NT2/D1 (cell line): ENCODE results near the gene INTS2.

Experiments used
- DNase-seq: peaks from one replicate; pipeline ENCODE4 v3.0.0-alpha.2; 2011; ENCODE audit warnings: low read depth, low spot score
- H3K27me3 ChIP-seq: 2 replicates; pipeline ENCODE4 v1.6.0; 2011; ENCODE audit warnings: mild to moderate bottlenecking; ENCODE audit not compliant: insufficient read length, insufficient read depth
- H3K36me3 ChIP-seq: 2 replicates; pipeline ENCODE4 v1.6.1; 2011; ENCODE audit warnings: mild to moderate bottlenecking, low read length, mixed read lengths; ENCODE audit not compliant: insufficient read depth, insufficient read length
- H3K4me1 ChIP-seq: 2 replicates; pipeline ENCODE4 v1.5.1; 2011; ENCODE audit not compliant: insufficient read depth, insufficient read length
- H3K4me3 ChIP-seq: 2 replicates; pipeline ENCODE4 v1.5.1; 2011; ENCODE audit warnings: low read depth; ENCODE audit not compliant: insufficient read length
- H3K9ac ChIP-seq: 2 replicates; pipeline ENCODE4 v1.6.0; 2011; ENCODE audit warnings: low read depth; ENCODE audit not compliant: insufficient read length
- H3K9me3 ChIP-seq: 2 replicates; pipeline ENCODE4 v1.5.1; 2011; ENCODE audit warnings: mild to moderate bottlenecking, low read length; ENCODE audit not compliant: insufficient read depth
- SUZ12 ChIP-seq: IDR thresholded peaks from 2 replicates; pipeline ENCODE4 v1.6.1; 2011; ENCODE audit not compliant: insufficient read length, insufficient read depth; ENCODE audit errors: extremely low read depth
- YY1 ChIP-seq: IDR thresholded peaks from 2 replicates; pipeline ENCODE4 v1.6.1; 2011; ENCODE audit not compliant: insufficient read length, insufficient read depth
- ZNF274 ChIP-seq: IDR thresholded peaks from 2 replicates; pipeline ENCODE4 v1.6.1; 2011; ENCODE audit warnings: mild to moderate bottlenecking, low read depth, low read length

INTS2 gene

GRCh38 chr17:61966191-61966590 is 38.4 kb upstream of the INTS2 start:
- no peaks in the 10 kb centered on the region for H3K27me3 ChIP-seq
- peaks cover 89% of the 10 kb centered on the region for H3K36me3 ChIP-seq
- no peak overlapping the region for H3K9ac ChIP-seq
- H3K4me1 ChIP-seq, result no peaks in the 10 kb centered on the region
- no peak for DNase-seq
- no peak overlapping the region for H3K4me3 ChIP-seq
- TF ChIP-seq SUZ12 (no peak), ZNF274 (no peak), YY1 (no peak)
- H3K9me3 ChIP-seq, result no peaks in the 10 kb centered on the region

GRCh38 chr17:61955619-61956018 is 27.8 kb upstream of the INTS2 start:
- H3K9me3 ChIP-seq, result no peaks in the 10 kb centered on the region
- no peak overlapping the region for H3K4me3 ChIP-seq
- TF ChIP-seq SUZ12, result no peak
- no peak for TF ChIP-seq YY1
- no peak for TF ChIP-seq ZNF274
- DNase-seq, result no peak
- no peaks in the 10 kb centered on the region for H3K4me1 ChIP-seq
- no peaks in the 10 kb centered on the region for H3K27me3 ChIP-seq
- no peak overlapping the region for H3K9ac ChIP-seq
- peaks cover 80% of the 10 kb centered on the region for H3K36me3 ChIP-seq

DNA sequence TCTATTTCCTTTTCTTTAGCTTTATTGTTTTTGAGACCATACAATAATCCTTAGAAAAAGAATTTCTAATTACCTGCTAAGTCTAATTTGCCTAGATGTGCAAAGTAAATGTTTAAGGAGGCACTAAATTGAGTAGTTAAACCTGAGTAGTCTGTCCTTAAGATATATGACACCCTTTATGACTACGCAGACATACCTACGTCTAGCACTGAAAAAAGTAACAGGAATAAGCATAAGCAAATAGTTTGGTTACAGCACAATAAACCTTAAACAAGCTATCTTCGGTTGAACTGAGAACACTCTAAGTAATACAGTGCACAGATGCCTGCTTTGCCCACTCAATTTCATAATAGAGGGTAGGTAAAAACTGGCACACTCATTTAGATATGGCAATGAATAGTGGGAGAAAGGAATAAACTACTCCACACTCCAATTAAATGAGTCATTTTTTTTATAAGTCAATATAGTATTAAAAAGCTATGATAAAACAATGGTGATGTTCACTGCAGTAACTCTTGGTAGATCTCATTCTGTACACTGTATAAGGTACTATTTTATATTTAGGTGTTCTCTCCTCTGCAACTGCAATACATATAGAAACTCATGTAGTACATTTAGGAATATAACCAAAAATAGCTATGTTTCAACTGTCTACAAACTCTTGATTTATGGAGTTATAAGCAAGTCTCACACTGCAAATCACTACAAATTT is 19.7 kb upstream of the INTS2 start:
- H3K36me3 ChIP-seq, result peaks cover 84% of the 10 kb centered on the region
- no peaks in the 10 kb centered on the region for H3K9me3 ChIP-seq
- H3K27me3 ChIP-seq, result no peaks in the 10 kb centered on the region

DNA sequence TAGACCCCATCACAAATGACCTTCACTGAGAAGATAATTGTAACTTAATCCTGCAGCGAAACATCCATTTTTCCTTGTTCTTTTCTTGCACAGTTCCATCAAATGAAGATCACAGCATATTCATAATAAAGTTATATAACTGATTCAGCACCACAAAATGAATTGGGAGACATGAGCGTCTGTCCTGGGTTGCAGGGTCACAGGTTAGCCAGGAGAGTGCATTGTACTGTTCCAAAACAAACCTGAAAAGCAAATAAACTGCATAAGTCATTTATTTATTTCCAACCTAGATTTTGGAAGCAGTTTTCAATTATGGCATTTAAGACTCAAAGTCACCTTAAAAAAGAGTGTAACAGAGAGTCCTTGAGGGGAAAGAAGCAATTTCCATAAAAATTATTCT is 18.6 kb upstream of the INTS2 start:
- no peak for DNase-seq
- TF ChIP-seq YY1, result no peak
- no peak for TF ChIP-seq ZNF274
- no peak for TF ChIP-seq SUZ12
- H3K27me3 ChIP-seq, result no peaks in the 10 kb centered on the region
- no peak overlapping the region for H3K9ac ChIP-seq
- H3K36me3 ChIP-seq, result peaks cover 77% of the 10 kb centered on the region
- no peaks in the 10 kb centered on the region for H3K9me3 ChIP-seq
- H3K4me3 ChIP-seq, result no peak overlapping the region
- H3K4me1 ChIP-seq, result no peaks in the 10 kb centered on the region

More for the DNA sequence above, 19.7 kb upstream of the INTS2 start:
- no peak for TF ChIP-seq YY1
- TF ChIP-seq SUZ12, result no peak
- no peak for TF ChIP-seq ZNF274
- Histone ChIP-seq H3K4me3 (no peak overlapping the region), H3K9ac (no peak overlapping the region), H3K4me1 (no peaks in the 10 kb centered on the region)
- DNase-seq, result no peak

- Histone ChIP-seq H3K4me3 (no peak overlapping the region), H3K27me3 (no peaks in the 10 kb centered on the region), H3K36me3 (peaks cover 49% of the 10 kb centered on the region), H3K9ac (no peak overlapping the region), H3K9me3 (no peaks in the 10 kb centered on the region), H3K4me1 (no peaks in the 10 kb centered on the region)
- DNase-seq, result no peak
- no peak for TF ChIP-seq YY1
- no peak for TF ChIP-seq ZNF274
- no peak for TF ChIP-seq SUZ12
These were observed 15.3 kb upstream of the INTS2 start for GRCh38 chr17:61943117-61943516.

DNA sequence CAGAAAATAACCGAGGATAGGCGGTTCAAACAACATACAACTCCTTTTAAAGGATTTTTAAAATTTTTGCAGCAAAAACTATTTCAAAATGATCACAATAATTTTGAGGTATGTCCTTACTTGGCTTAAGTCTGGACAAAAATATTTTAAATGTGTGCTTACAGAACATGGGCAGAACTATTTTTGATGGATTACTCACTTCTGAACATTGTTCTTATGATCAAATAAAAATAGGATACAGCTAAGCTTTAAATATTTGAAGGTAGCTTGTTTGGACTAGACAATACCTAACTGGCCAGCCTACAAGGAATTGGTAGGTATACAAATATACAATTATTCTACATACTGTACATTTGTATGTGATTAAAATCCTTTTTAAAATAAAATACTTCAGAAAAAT is 14.3 kb upstream of the INTS2 start:
- H3K9me3 ChIP-seq, result no peaks in the 10 kb centered on the region
- H3K27me3 ChIP-seq, result no peaks in the 10 kb centered on the region
- no peaks in the 10 kb centered on the region for H3K4me1 ChIP-seq
- no peak overlapping the region for H3K9ac ChIP-seq
- no peak for DNase-seq
- no peak for TF ChIP-seq YY1
- no peak for TF ChIP-seq ZNF274
- TF ChIP-seq SUZ12, result no peak
- H3K36me3 ChIP-seq, result peaks cover 38% of the 10 kb centered on the region
- H3K4me3 ChIP-seq, result no peak overlapping the region

DNA sequence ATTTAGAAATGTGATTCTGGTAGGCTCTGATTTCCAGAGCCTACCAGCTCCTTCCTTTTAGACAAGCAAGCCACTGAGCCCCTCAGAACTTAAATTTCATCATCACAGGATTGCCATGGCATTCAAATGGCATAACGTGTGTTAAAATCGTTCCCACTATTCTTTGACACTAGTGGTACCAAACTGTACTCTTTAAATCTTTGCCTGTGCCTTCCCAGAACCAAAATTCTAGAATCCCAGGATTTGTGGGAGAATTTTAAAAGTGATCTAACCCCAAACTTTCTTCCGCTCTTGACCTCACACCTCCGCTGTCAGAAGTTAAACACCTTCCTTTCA is 287 bp upstream of the INTS2 start:
- DNase-seq, result no peak
- peaks cover 2% of the 10 kb centered on the region for H3K4me1 ChIP-seq
- no peaks in the 10 kb centered on the region for H3K27me3 ChIP-seq
- no peaks in the 10 kb centered on the region for H3K9me3 ChIP-seq
- peak overlapping the region; percentile 99 for H3K9ac ChIP-seq
- peak overlapping the region; percentile 94 for H3K4me3 ChIP-seq
- H3K36me3 ChIP-seq, result peaks cover 23% of the 10 kb centered on the region
- TF ChIP-seq ZNF274 (no peak), SUZ12 (no peak), YY1 (no peak)
